SK-N-SH (cell line): ENCODE data around the gene PLEKHG3. TPM values are rescaled to one million over a fixed set of nuclear protein-coding genes. Genes with fewer than 3 reads are reported as not detected.

Experiments used
- CTCF ChIA-PET: fragments of 300-600, 350-600 bp; formaldehyde crosslinking; extraction: SDS; loops from one replicate; lab custom pipeline; 2021; lab: Yijun Ruan, JAX
- POLR2A ChIA-PET: fragments of 350-600 bp; sonication (Branson Sonifier 250); formaldehyde crosslinking; extraction: SDS; loops from one replicate; lab custom pipeline; 2020; ENCODE audit warnings: antibody characterized with exemption, inconsistent platforms; lab: Yijun Ruan, JAX
- DNase-seq: peaks from one replicate; pipeline ENCODE4 v3.0.0; 2012
- H2AFZ ChIP-seq: fragments of 200-600 bp; sonication (generic); 2 replicates; pipeline ENCODE4 v1.8.1; 2016; ENCODE audit warnings: antibody characterized with exemption, mild to moderate bottlenecking, low read depth
- H3F3A ChIP-seq: fragments of 200-600 bp; sonication (generic); replicated peaks from 2 replicates; pipeline ENCODE3; 2016; ENCODE audit warnings: antibody characterized with exemption, mild to moderate bottlenecking; ENCODE audit not compliant: insufficient read depth
- H3K27ac ChIP-seq, 2 experiments: fragments of 200-500 bp in 1 of 2; fragments of 200-600 bp in 1 of 2; sonication (Bioruptor generic) in 1 of 2; sonication (generic), shearing (Covaris generic) in 1 of 2; 2 replicates each; pipeline versions ENCODE4 v1.5.1 to v1.6.1; 2014 to 2016; ENCODE audit warnings: low read depth in 2 of 2, inconsistent platforms in 1 of 2, low read length in 1 of 2, mild to moderate bottlenecking in 1 of 2, mixed read lengths in 1 of 2
- H3K27me3 ChIP-seq: fragments of 200-600 bp; sonication (generic), shearing (Covaris generic); 2 replicates; pipeline ENCODE4 v1.6.1; 2016; ENCODE audit warnings: mixed run types; ENCODE audit not compliant: insufficient read depth
- H3K36me3 ChIP-seq, 2 experiments: fragments of 200-500 bp in 1 of 2; fragments of 200-600 bp in 1 of 2; sonication (Bioruptor generic) in 1 of 2; sonication (generic) in 1 of 2; replicated peaks in 1 of 2; 2 replicates each; pipeline versions ENCODE3 to v1.5.1; 2014 to 2016; ENCODE audit warnings: low read length in 1 of 2, mild to moderate bottlenecking in 1 of 2; ENCODE audit not compliant: insufficient read depth in 2 of 2, control insufficient read depth in 1 of 2
- H3K4me1 ChIP-seq, 2 experiments: fragments of 200-500 bp in 1 of 2; fragments of 200-600 bp in 1 of 2; sonication (Bioruptor generic) in 1 of 2; sonication (generic), shearing (Covaris generic) in 1 of 2; 2 replicates each; pipeline versions ENCODE4 v1.5.1 to v1.6.1; 2014 to 2016; ENCODE audit warnings: low read depth in 1 of 2, low read length in 1 of 2, mixed run types in 1 of 2; ENCODE audit not compliant: insufficient read depth in 2 of 2, control insufficient read depth in 1 of 2
- H3K4me2 ChIP-seq: fragments of 200-600 bp; sonication (generic), shearing (Covaris generic); 2 replicates; pipeline ENCODE4 v1.6.1; 2017; ENCODE audit warnings: mixed run types
- H3K4me3 ChIP-seq, 2 experiments: fragments of 200-500 bp in 1 of 2; fragments of 200-600 bp in 1 of 2; sonication (Bioruptor generic) in 1 of 2; sonication (generic), shearing (Covaris generic) in 1 of 2; 2 replicates each; pipeline versions ENCODE4 v1.5.1 to v1.8.1; 2014 to 2016; ENCODE audit warnings: low read depth in 2 of 2, inconsistent platforms in 1 of 2, low read length in 1 of 2, mild to moderate bottlenecking in 1 of 2, mixed read lengths in 1 of 2, moderate library complexity in 1 of 2
- H3K79me2 ChIP-seq: fragments of 200-600 bp; sonication (generic); 2 replicates; pipeline ENCODE4 v1.8.1; 2017; ENCODE audit warnings: mild to moderate bottlenecking; ENCODE audit not compliant: insufficient read depth
- H3K9ac ChIP-seq: fragments of 200-600 bp; sonication (generic); 2 replicates; pipeline ENCODE4 v1.6.1; 2017; ENCODE audit warnings: mixed run types
- H3K9me2 ChIP-seq: fragments of 200-600 bp; sonication (generic); 2 replicates; pipeline ENCODE4 v1.6.1; 2017; ENCODE audit warnings: mixed run types
- H3K9me3 ChIP-seq: fragments of 200-600 bp; sonication (generic); 2 replicates; pipeline ENCODE4 v1.6.1; 2017; ENCODE audit warnings: mixed run types, mild to moderate bottlenecking, moderate library complexity
- H4K20me1 ChIP-seq: fragments of 200-600 bp; sonication (generic); 2 replicates; pipeline ENCODE4 v1.6.1; 2017; ENCODE audit warnings: mild to moderate bottlenecking, mixed run types; ENCODE audit not compliant: insufficient read depth
- ELF1 ChIP-seq: IDR thresholded peaks from 2 replicates; pipeline ENCODE4 v1.4.0; 2012
- FOSL2 ChIP-seq: IDR thresholded peaks from 2 replicates; pipeline ENCODE4 v1.4.0; 2012; ENCODE audit warnings: low read depth, mild to moderate bottlenecking, moderate library complexity, borderline replicate concordance
- FOXJ3 ChIP-seq: sonication (generic); formaldehyde crosslinking; IDR thresholded peaks from 2 replicates; pipeline ENCODE4 v1.5.1; 2020; ENCODE audit warnings: mild to moderate bottlenecking, missing genetic modification reagents
- FOXM1 ChIP-seq: IDR thresholded peaks from 2 replicates; pipeline ENCODE4 v1.4.0; 2012; ENCODE audit warnings: low read depth, mild to moderate bottlenecking
- GABPA ChIP-seq: IDR thresholded peaks from 2 replicates; pipeline ENCODE4 v1.4.0; 2012; ENCODE audit warnings: low read depth, mild to moderate bottlenecking
- GATA2 ChIP-seq: sonication (generic); formaldehyde crosslinking; IDR thresholded peaks from 2 replicates; pipeline ENCODE4 v1.5.0; 2020; ENCODE audit warnings: mild to moderate bottlenecking, missing genetic modification reagents
- MAX ChIP-seq: IDR thresholded peaks from 2 replicates; pipeline ENCODE4 v1.4.0; 2012; ENCODE audit warnings: low read depth
- NFIC ChIP-seq: IDR thresholded peaks from 2 replicates; pipeline ENCODE4 v1.4.0; 2012; ENCODE audit warnings: borderline replicate concordance
- NRF1 ChIP-seq: IDR thresholded peaks from 2 replicates; pipeline ENCODE4 v1.6.1; 2012; ENCODE audit warnings: low read depth, mild to moderate bottlenecking, low read length
- POLR2AphosphoS5 ChIP-seq: IDR thresholded peaks from 2 replicates; pipeline ENCODE4 v1.6.1; 2012; ENCODE audit warnings: low read depth, low read length
- RAD21 ChIP-seq: IDR thresholded peaks from 2 replicates; pipeline ENCODE4 v1.6.1; 2012; ENCODE audit warnings: mild to moderate bottlenecking, low read length
- RFX5 ChIP-seq: IDR thresholded peaks from 2 replicates; pipeline ENCODE4 v1.6.1; 2012; ENCODE audit warnings: mild to moderate bottlenecking, improper control_type of control experiment, low read length
- SMC3 ChIP-seq: IDR thresholded peaks from 2 replicates; pipeline ENCODE4 v1.6.1; 2012; ENCODE audit warnings: low read depth, low read length, improper control_type of control experiment
- TCF12 ChIP-seq: IDR thresholded peaks from 2 replicates; pipeline ENCODE4 v1.4.0; 2012
- WGBS: methylation state at CpG from one replicate; pipeline ENCODE4 v1.1.6; 2017; ENCODE audit warnings: low lambda C conversion rate; 5-methylcytosine and 5-hydroxymethylcytosine counted together
- polyA plus RNA-seq, 3 experiments: library from polyadenylated mRNA; depleted of rRNA; stranded (reverse); fragments of >200 nt; gene quantifications; 2 replicates each; pipeline ENCODE4 v1.2.3, GENCODE V29; 2012
- TF ChIP-seq, protein P1 (sequence below): fragments of 150-350 bp; IDR thresholded peaks from 2 replicates; pipeline ENCODE4 v1.6.1; 2016; ENCODE audit warnings: mild to moderate bottlenecking, low read depth, low read length

Gene PLEKHG3
- polyA plus RNA-seq, 1 of the 3 experiments (the other 2 are of a cell fraction) = 5.1 TPM

- CTCF ChIA-PET = interaction anchor here (1.5 kb wide), 1 partner anchor 191 kb away, joined by 4 read pairs; no protein-coding TSS in a partner anchor
- POLR2A ChIA-PET = no interaction called here
- WGBS = 83% methylated on average over 4 of the region's 4 CpGs
- Histone ChIP-seq H3K79me2 (peaks cover 14% of the 10 kb centered on the region; the same call in 1 of the 2 replicates), H2AFZ (no peak overlapping the region), H3K9me2 (no peaks in the 10 kb centered on the region), H3K4me3 (no peak overlapping the region), H3K36me3 (no peaks in the 10 kb centered on the region), H4K20me1 (no peaks in the 10 kb centered on the region), H3K27ac (no peak overlapping the region), H3K27me3 (peaks cover 9% of the 10 kb centered on the region), H3K4me2 (no peak overlapping the region), H3F3A (no peaks in the 10 kb centered on the region), H3K9ac (no peak overlapping the region), H3K9me3 (no peaks in the 10 kb centered on the region), H3K4me1 (peaks cover 6 to 13% of the 10 kb centered on the region in 2 experiments; a peak in 2 of 4 replicates)
- TF ChIP-seq, protein P1, sequence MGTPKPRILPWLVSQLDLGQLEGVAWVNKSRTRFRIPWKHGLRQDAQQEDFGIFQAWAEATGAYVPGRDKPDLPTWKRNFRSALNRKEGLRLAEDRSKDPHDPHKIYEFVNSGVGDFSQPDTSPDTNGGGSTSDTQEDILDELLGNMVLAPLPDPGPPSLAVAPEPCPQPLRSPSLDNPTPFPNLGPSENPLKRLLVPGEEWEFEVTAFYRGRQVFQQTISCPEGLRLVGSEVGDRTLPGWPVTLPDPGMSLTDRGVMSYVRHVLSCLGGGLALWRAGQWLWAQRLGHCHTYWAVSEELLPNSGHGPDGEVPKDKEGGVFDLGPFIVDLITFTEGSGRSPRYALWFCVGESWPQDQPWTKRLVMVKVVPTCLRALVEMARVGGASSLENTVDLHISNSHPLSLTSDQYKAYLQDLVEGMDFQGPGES = no peak
- no peak for TF ChIP-seq GATA2 (CRISPR knock-in tag)
- TF ChIP-seq FOXM1 = no peak
- no peak for TF ChIP-seq NRF1
- no peak for TF ChIP-seq RAD21
- no peak for TF ChIP-seq SMC3
- no peak for TF ChIP-seq POLR2AphosphoS5
- no peak for TF ChIP-seq MAX
- no peak for TF ChIP-seq TCF12
- DNase-seq = no peak
Observed at GRCh38 chr14:64700894-64701293, 3.3 kb upstream of the PLEKHG3 start.

DNA sequence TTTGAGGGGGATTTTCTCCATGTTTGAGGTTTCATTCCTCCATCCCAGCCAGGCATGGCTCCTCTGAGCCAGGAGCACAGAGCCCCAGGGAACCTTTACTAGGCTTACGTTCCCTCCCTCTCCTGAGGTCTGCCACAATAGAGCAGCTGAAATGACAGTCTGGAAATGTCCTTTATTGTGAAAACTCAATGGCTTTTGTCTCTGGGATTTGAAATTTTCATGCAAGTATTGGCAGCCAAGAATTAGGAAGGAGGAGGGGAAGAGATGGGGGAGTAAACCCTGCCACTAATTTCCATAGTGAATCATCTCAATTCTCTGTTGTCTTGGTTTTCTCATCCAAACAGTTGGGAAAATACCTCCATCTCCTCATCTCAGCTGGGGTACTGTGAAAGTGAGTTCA is 2.6 kb upstream of the PLEKHG3 start:
- POLR2A ChIA-PET = no interaction called here
- no peaks in the 10 kb centered on the region for H3F3A ChIP-seq
- CTCF ChIA-PET = interaction anchor here (1.5 kb wide), 1 partner anchor 190 kb away, joined by 4 read pairs; no protein-coding TSS in a partner anchor

More for the DNA sequence above, 2.6 kb upstream of the PLEKHG3 start:
- peaks cover 17% of the 10 kb centered on the region; the same call in 1 of the 2 replicates for H3K79me2 ChIP-seq
- no peaks in the 10 kb centered on the region for H3K9me2 ChIP-seq
- H3K27ac ChIP-seq = no peak overlapping the region
- DNase-seq = no peak
- no peak overlapping the region for H3K4me2 ChIP-seq
- no peak overlapping the region for H3K4me3 ChIP-seq
- whole genome bisulfite sequencing = 94% methylated on average over 1 of the region's 1 CpG
- H3K27me3 ChIP-seq = peaks cover 9% of the 10 kb centered on the region
- no peaks in the 10 kb centered on the region for H3K36me3 ChIP-seq
- H3K9ac ChIP-seq = no peak overlapping the region
- H4K20me1 ChIP-seq = no peaks in the 10 kb centered on the region
- no peaks in the 10 kb centered on the region for H3K9me3 ChIP-seq
- H3K4me1 ChIP-seq = peaks cover 6 to 20% of the 10 kb centered on the region in 2 experiments; a peak in 2 of 4 replicates
- H2AFZ ChIP-seq = no peak overlapping the region
- TF ChIP-seq RFX5 = no peak
- TF ChIP-seq FOXJ3 = no peak
- TF ChIP-seq NRF1 = no peak
- no peak for TF ChIP-seq ELF1
- no peak for TF ChIP-seq GABPA
- TF ChIP-seq FOSL2 = no peak
- TF ChIP-seq SMC3 = no peak
- no peak for TF ChIP-seq NFIC
